Testis (tissue), 2 donors: ENCODE results near the gene POP5.

Experiments
- POLR2A ChIP-seq: fragments of 450-650 bp; IDR thresholded peaks from one replicate; pipeline ENCODE4 v1.6.1; 2017; ENCODE audit warnings: antibody characterized with exemption, mild to moderate bottlenecking, moderate library complexity
- TF ChIP-seq, protein P1 (sequence below), 3 experiments: fragments of 450-650 bp in 2 of 3; fragments of 200-600 bp in 1 of 3; sonication (generic) in 1 of 3; IDR thresholded peaks; one replicate each; pipeline ENCODE4 v1.5.1; 2016 to 2019; ENCODE audit warnings: antibody characterized with exemption in 3 of 3, mild to moderate bottlenecking in 2 of 3, moderate library complexity in 1 of 3

DNA sequence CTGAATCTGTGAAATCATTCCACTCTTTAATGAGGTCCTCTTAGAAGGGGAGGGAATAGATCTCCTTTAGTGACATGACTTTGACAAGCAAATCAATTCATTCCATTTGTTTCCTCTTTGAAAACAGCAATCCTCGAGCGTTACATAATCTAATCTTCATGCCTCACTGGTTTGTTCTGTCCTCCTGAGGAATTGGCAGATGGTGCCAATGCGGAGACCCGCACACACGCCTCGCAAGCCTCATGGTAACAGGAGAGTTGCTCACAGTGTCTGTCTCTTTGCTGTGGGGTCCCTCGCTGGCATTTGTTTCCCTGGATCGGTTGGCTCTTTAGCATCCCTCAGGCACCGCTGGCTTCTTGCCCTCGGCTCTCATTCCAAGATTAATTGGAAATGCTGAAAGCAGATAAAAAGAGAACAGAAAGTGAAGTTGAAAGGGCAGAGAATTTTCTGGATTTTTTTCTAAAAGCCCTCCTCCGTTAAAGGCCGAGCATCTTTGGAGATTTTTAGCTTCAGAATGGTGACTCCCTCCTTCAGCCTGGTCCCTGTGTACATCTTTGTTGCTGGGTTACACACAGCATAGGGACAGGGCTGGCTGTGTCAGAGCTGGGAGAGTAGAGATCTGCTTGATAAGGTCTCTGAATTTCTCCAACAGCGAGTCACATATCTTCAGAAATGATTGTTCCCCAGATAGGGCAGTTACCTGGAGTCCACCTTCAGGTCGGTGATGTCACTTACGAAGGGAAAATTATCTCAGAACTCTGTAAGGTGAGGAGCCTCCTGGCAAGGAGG, 49.1 kb upstream of the POP5 start:
- TF ChIP-seq, protein P1, sequence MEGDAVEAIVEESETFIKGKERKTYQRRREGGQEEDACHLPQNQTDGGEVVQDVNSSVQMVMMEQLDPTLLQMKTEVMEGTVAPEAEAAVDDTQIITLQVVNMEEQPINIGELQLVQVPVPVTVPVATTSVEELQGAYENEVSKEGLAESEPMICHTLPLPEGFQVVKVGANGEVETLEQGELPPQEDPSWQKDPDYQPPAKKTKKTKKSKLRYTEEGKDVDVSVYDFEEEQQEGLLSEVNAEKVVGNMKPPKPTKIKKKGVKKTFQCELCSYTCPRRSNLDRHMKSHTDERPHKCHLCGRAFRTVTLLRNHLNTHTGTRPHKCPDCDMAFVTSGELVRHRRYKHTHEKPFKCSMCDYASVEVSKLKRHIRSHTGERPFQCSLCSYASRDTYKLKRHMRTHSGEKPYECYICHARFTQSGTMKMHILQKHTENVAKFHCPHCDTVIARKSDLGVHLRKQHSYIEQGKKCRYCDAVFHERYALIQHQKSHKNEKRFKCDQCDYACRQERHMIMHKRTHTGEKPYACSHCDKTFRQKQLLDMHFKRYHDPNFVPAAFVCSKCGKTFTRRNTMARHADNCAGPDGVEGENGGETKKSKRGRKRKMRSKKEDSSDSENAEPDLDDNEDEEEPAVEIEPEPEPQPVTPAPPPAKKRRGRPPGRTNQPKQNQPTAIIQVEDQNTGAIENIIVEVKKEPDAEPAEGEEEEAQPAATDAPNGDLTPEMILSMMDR (IDR thresholded peaks at IDR 0.05), result no peak
- TF ChIP-seq POLR2A, result no peak
